Tibial nerve (tissue), 3 donors: ENCODE results near the gene RAB32.

Experiments used
- POLR2A ChIP-seq, 2 donors: fragments of 450-650 bp; IDR thresholded peaks; one replicate each; pipeline ENCODE4 v1.6.1; 2017; ENCODE audit warnings: antibody characterized with exemption in 2 of 2, mild to moderate bottlenecking in 2 of 2, moderate library complexity in 2 of 2
- TF ChIP-seq, protein P1 (sequence below), 5 experiments: fragments of 200-600 bp in 3 of 5; fragments of 450-650 bp in 2 of 5; sonication (generic) in 3 of 5; IDR thresholded peaks; one replicate each; pipeline ENCODE4 v1.5.1; 2016 to 2019; ENCODE audit warnings: antibody characterized with exemption in 5 of 5, mild to moderate bottlenecking in 3 of 5, moderate library complexity in 2 of 5

DNA sequence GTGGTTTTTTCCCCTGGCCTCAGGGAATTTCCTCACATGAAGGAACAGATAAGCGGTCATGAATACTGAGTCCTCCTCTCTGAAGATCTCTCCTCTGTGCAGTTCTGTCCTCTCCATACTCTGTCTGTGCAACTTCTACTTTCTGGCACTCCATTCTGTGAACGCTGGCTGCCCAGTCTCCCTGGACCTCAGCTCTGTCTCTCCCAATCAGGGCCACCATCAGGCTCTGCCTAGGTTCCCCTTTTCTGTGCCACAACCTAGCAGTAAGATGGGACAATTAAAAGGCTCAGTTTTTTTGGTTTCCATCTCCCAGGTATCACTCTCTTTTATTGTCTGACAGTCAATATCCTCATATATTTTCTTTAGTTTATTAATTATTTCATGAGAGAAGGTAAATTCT lies 50.4 kb downstream of the RAB32 start:
- TF ChIP-seq, protein P1, sequence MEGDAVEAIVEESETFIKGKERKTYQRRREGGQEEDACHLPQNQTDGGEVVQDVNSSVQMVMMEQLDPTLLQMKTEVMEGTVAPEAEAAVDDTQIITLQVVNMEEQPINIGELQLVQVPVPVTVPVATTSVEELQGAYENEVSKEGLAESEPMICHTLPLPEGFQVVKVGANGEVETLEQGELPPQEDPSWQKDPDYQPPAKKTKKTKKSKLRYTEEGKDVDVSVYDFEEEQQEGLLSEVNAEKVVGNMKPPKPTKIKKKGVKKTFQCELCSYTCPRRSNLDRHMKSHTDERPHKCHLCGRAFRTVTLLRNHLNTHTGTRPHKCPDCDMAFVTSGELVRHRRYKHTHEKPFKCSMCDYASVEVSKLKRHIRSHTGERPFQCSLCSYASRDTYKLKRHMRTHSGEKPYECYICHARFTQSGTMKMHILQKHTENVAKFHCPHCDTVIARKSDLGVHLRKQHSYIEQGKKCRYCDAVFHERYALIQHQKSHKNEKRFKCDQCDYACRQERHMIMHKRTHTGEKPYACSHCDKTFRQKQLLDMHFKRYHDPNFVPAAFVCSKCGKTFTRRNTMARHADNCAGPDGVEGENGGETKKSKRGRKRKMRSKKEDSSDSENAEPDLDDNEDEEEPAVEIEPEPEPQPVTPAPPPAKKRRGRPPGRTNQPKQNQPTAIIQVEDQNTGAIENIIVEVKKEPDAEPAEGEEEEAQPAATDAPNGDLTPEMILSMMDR (IDR thresholded peaks at IDR 0.05): no peak
- TF ChIP-seq POLR2A (IDR thresholded peaks at IDR 0.05): no peak
